BJ (cell line): Measurements from ENCODE around the gene RTN4R. TPM values are rescaled to one million over a fixed set of nuclear protein-coding genes. Genes with fewer than 3 reads are reported as not detected.
"Not testable (repeated sequence)": the region's sequence is repeated elsewhere in the genome, so short reads cannot be mapped to it uniquely, and the experiment has no call there.

ENCODE experiments used
- CTCF ChIA-PET: fragments of 350-600 bp; formaldehyde crosslinking; extraction: SDS; loops from one replicate; lab custom pipeline; 2021; ENCODE audit warnings: antibody characterized with exemption, inconsistent platforms; lab: Yijun Ruan, JAX
- POLR2A ChIA-PET: fragments of 300-600 bp; sonication (Branson Sonifier 250); formaldehyde crosslinking; extraction: SDS; loops from one replicate; lab custom pipeline; 2021; ENCODE audit warnings: antibody characterized with exemption; lab: Charles Lee
- DNase-seq: peaks from one replicate; pipeline ENCODE4 v3.0.0-alpha.2; 2011; ENCODE audit warnings: low read depth
- H3K27me3 ChIP-seq: 2 replicates; pipeline ENCODE4 v1.6.0; 2011; ENCODE audit warnings: low read length; ENCODE audit not compliant: control insufficient read depth, insufficient read depth
- H3K36me3 ChIP-seq: 2 replicates; pipeline ENCODE4 v1.5.1; 2011; ENCODE audit warnings: low read length; ENCODE audit not compliant: control insufficient read depth, insufficient read depth
- H3K4me3 ChIP-seq: 2 replicates; pipeline ENCODE4 v1.5.1; 2011; ENCODE audit warnings: low read depth, mild to moderate bottlenecking, control low read depth, low read length
- CTCF ChIP-seq: IDR thresholded peaks from 2 replicates; pipeline ENCODE4 v1.5.1; 2011; ENCODE audit warnings: low read depth, mild to moderate bottlenecking, control low read depth, inconsistent platforms, low read length, moderate library complexity; ENCODE audit not compliant: insufficient read depth
- polyA plus RNA-seq: library from polyadenylated mRNA; depleted of rRNA; stranded (reverse); fragments of >200 nt; gene quantifications from 2 replicates; pipeline ENCODE4 v1.2.3, GENCODE V29; 2011

The RTN4R gene
- polyA plus RNA-seq, 1 experiment = 0.77 TPM

DNA sequence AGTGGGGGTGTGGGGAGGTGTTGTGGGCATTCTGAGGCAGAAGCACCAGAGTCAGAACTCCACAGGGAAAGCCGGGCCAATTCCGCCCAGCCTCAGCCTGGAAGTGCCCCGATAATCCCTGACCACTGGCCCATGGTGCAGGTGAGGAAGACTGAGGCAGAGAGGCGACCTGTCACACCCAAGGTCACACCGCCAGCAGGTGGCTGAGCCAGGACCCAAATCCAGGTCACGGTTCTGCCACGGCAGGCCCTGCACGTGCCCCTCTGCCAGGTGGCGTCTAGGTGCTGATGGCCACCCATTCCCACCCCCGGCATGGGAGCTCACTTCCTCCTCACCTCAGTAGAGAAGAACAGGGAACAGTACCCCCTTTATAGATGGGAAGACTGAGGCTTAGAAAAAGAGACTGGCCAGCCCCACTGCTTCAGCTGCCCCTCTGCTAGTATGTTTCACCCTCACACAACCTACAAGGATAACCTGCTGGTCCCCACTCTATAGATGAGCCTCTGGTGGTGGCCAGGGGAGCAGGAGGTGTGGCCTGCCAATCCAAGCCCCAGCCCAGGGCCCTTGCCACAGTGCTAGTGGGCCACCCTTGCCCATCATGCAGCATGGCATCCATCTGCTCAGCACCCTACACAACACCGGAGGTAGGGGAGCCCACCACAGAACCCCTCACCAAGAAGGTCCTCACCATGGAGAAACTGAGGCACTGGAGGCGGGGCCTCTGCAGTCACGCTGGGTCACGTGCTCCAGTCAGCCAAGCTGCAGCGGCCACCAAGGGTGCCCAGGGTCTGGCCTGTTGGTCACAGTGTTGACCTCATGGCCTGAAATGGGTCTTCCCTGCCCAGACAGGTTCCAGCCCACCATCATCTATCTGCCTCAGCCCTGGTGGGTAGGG is 2.1 kb downstream of the RTN4R start:
- H3K4me3 ChIP-seq, H3K36me3 ChIP-seq, H3K27me3 ChIP-seq, POLR2A ChIA-PET, DNase-seq: not testable (repeated sequence)
- CTCF ChIA-PET = interaction anchor here (2.1 kb wide), 1 partner anchor 109 kb away, joined by 4 read pairs; no protein-coding TSS in a partner anchor

DNA sequence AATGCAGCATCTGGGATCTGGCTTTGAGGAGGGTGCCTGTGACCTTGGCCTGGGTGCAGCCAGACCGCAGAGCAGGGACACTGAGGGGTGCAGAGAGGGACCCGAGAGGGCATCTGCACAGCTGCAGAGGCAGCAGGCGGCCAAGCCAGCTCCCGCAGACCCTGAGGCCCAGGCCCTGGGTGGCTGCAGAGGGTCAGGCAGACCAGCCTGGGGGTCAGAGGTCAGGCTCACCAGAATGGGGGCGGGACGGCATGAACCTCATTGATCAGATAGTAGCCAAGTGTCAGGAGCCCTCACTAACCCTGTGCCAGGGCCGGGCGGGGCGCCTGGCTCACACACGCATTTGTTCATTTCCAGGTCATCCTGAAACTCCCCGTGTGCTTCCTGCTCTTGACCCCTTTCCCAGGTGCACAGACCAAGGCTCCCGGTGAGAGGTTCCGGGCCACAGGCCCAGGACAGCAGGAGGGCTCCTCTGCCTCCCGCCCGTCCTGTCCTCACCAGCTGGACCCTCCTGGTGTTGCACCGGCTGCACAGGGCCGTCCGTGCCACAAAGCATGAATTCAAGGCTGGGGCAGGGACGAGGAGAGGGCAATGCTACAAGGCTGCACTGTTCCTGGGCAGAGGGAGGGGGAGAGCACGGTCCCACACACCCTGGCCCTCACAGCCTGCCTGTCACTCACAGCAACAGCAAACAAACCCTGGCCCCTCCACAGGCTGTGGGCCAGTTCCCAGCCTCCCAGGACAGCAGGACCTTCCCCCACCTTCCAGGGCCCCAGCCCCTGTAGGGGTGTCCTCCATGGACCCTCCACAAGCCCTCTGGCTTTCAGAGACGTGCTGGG is 3.3 kb downstream of the RTN4R start:
- no peak overlapping the region for H3K4me3 ChIP-seq
- CTCF ChIA-PET = interaction anchor here (2.1 kb wide), 1 partner anchor 108 kb away, joined by 4 read pairs; no protein-coding TSS in a partner anchor
- DNase-seq = no peak
- H3K27me3 ChIP-seq = 0 out of 2 replicates have a peak, but pooled peaks cover 2% of the 10 kb centered on the region
- POLR2A ChIA-PET = no interaction called here
- no peaks in the 10 kb centered on the region for H3K36me3 ChIP-seq
- TF ChIP-seq CTCF = no peak

- H3K27me3 ChIP-seq, H3K36me3 ChIP-seq, POLR2A ChIA-PET, H3K4me3 ChIP-seq, DNase-seq, CTCF ChIA-PET: not testable (repeated sequence)
These were observed 4.5 kb downstream of the RTN4R start for GRCh38 chr22:20263404-20264281.

- no peak for TF ChIP-seq CTCF
- CTCF ChIA-PET = interaction anchor here (2.0 kb wide), 1 partner anchor 106 kb away, joined by 6 read pairs; no protein-coding TSS in a partner anchor
- no peak for DNase-seq
- 0 out of 2 replicates have a peak, but pooled peaks cover 2% of the 10 kb centered on the region for H3K27me3 ChIP-seq
- no peaks in the 10 kb centered on the region for H3K36me3 ChIP-seq
- POLR2A ChIA-PET = no interaction called here
- H3K4me3 ChIP-seq = no peak overlapping the region
These were observed 5.5 kb downstream of the RTN4R start for GRCh38 chr22:20262582-20263147.

- no peaks in the 10 kb centered on the region for H3K36me3 ChIP-seq
- no peak overlapping the region for H3K4me3 ChIP-seq
- ChIA-PET POLR2A (no interaction called here), CTCF (interaction anchor here (0.8 to 2.0 kb wide), 3 partner anchors 9 to 105 kb away, joined by 3 to 6 read pairs (median 3); no protein-coding TSS in a partner anchor)
- no peak for DNase-seq
- H3K27me3 ChIP-seq = 0 out of 2 replicates have a peak, but pooled peaks cover under 1% of the 10 kb centered on the region
- no peak for TF ChIP-seq CTCF
These were observed 6.1 kb downstream of the RTN4R start for GRCh38 chr22:20261848-20262581.
